Activated CD8-positive, alpha-beta T cell treated with anti-CD3 and anti-CD28 coated beads for 36 hours (primary cell): ENCODE results near the gene SLC16A4. TPM values are rescaled to one million over a fixed set of nuclear protein-coding genes. Genes with fewer than 3 reads are reported as not detected.
"Not testable (repeated sequence)": the region's sequence is repeated elsewhere in the genome, so short reads cannot be mapped to it uniquely, and the experiment has no call there.

Source experiments
- ATAC-seq: fragments of 200-7000 bp; cut with Tn5 transposase; one replicate; pipeline ENCODE4 v1.10.0; 2021; ENCODE audit warnings: mild to moderate bottlenecking, moderate library complexity
- CTCF ChIA-PET: fragments of 350-600 bp; sonication (Branson Sonifier 250); formaldehyde crosslinking; loops from one replicate; lab custom pipeline; 2021; ENCODE audit warnings: antibody characterized with exemption; lab: Charles Lee
- POLR2A ChIA-PET: fragments of 350-600 bp; sonication (Branson Sonifier 250); formaldehyde crosslinking; loops from one replicate; lab custom pipeline; 2021; ENCODE audit warnings: antibody characterized with exemption; lab: Charles Lee
- DNase-seq: peaks from one replicate; pipeline ENCODE4 v3.0.0-alpha.2; 2020
- H3K27ac Mint-ChIP-seq: one replicate; pipeline ENCODE4 v1.8.0; 2021; ENCODE audit warnings: mild to moderate bottlenecking, mixed read lengths
- H3K27me3 Mint-ChIP-seq: one replicate; pipeline ENCODE4 v1.8.0; 2021; ENCODE audit warnings: mixed read lengths
- H3K36me3 Mint-ChIP-seq: one replicate; pipeline ENCODE4 v1.8.0; 2021; ENCODE audit warnings: low read depth, mixed read lengths
- H3K4me1 Mint-ChIP-seq: one replicate; pipeline ENCODE4 v1.8.0; 2021; ENCODE audit warnings: low read depth, mixed read lengths
- H3K4me3 Mint-ChIP-seq: one replicate; pipeline ENCODE4 v1.8.0; 2021; ENCODE audit warnings: mild to moderate bottlenecking, moderate library complexity, mixed read lengths
- H3K9me3 Mint-ChIP-seq: one replicate; pipeline ENCODE4 v1.8.0; 2021; ENCODE audit warnings: mixed read lengths
- intact Hi-C: fragments of 100-400 bp; cut with micrococcal nuclease; formaldehyde crosslinking; loops from one replicate; pipeline ENCODE4 v1.10.0; 2022
- total RNA-seq, 2 experiments: library from RNA; stranded (reverse); gene quantifications; one replicate each; pipeline ENCODE4 v1.2.3, GENCODE V29; 2021
- TF ChIP-seq, protein P1 (sequence below): fragments of 200-600 bp; IDR thresholded peaks from one replicate; pipeline ENCODE4 v1.8.0; 2022; ENCODE audit warnings: antibody characterized with exemption, mild to moderate bottlenecking

Gene SLC16A4
- total RNA-seq = under 1 TPM; 0.27 to 0.51 TPM

DNA sequence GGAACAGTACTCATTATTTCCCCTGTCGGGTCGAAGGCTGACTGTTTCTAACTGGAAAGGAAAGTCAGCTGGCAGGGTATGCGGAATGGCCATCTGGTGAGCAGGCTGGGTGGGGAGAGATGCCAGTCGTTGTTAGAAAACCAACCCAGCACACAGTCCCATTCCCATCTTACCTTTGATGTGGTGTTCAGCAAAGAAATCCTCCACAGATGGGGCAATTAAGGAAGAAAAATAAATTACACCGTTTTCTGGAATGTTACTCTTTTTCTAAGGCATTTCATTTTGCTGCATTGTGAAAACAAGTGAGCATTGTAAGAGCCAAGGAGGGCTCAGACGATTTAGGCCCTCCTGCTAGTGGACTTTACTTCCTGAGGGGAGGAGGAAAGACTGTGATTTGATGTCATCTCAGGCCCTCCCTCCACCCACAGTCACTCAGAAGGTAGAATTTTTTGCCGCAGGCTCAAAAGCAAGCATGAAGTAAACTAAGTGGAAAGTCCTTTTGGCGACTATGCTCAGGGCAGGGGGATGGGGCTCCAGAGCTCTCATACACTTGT lies at the start of gene SLC16A4:
SLC16A4 (minus strand) TSS at position 335 of the 554 bp plus-strand sequence. CDS start 1,703 bp downstream, outside the sequence.
- no peak for ATAC-seq
- ChIA-PET CTCF (no interaction called here), POLR2A (interaction anchor here (1.0 kb wide), 1 partner anchor 42 kb away, joined by 3 read pairs; no protein-coding TSS in a partner anchor)
- H3K36me3 Mint-ChIP-seq = peaks cover 14% of the 10 kb centered on the region
- peaks cover 4% of the 10 kb centered on the region for H3K4me1 Mint-ChIP-seq
- H3K9me3 Mint-ChIP-seq = no peaks in the 10 kb centered on the region
- no peak within 1 kb of the TSS for H3K4me3 Mint-ChIP-seq
- TF ChIP-seq, protein P1, sequence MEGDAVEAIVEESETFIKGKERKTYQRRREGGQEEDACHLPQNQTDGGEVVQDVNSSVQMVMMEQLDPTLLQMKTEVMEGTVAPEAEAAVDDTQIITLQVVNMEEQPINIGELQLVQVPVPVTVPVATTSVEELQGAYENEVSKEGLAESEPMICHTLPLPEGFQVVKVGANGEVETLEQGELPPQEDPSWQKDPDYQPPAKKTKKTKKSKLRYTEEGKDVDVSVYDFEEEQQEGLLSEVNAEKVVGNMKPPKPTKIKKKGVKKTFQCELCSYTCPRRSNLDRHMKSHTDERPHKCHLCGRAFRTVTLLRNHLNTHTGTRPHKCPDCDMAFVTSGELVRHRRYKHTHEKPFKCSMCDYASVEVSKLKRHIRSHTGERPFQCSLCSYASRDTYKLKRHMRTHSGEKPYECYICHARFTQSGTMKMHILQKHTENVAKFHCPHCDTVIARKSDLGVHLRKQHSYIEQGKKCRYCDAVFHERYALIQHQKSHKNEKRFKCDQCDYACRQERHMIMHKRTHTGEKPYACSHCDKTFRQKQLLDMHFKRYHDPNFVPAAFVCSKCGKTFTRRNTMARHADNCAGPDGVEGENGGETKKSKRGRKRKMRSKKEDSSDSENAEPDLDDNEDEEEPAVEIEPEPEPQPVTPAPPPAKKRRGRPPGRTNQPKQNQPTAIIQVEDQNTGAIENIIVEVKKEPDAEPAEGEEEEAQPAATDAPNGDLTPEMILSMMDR = no peak
- intact Hi-C loops = no loop called here
- no peaks in the 10 kb centered on the region for H3K27me3 Mint-ChIP-seq
- DNase-seq = no peak
- no peak within 1 kb of the TSS for H3K27ac Mint-ChIP-seq

DNA sequence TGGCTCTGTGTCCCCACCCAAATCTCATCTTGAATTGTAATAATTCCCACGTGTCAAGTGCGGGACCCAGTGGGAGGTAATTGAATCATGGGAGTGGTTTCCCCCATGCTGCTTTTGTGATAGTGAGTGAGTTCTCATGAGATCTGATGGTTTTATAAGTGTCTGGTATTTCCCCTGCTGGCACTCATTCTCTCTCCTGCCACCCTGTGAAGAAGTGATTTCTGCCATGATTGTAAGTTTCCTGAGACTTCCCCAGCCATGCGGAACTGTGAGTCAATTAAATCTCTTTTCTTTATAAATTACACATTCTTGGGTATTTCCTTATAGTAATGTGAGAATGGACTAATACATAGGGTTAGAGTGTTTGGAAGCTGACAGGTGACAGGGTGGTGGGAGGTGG lies 49.0 kb upstream of the SLC16A4 start:
- DNase-seq, ATAC-seq, H3K9me3 Mint-ChIP-seq, H3K27ac Mint-ChIP-seq, H3K4me3 Mint-ChIP-seq, H3K4me1 Mint-ChIP-seq, H3K36me3 Mint-ChIP-seq, intact Hi-C loops, POLR2A ChIA-PET, H3K27me3 Mint-ChIP-seq: not testable (repeated sequence)
- CTCF ChIA-PET = interaction anchor here (1.2 to 1.7 kb wide), 2 partner anchors 20 to 26 kb away, joined by 3 read pairs; no protein-coding TSS in a partner anchor

DNA sequence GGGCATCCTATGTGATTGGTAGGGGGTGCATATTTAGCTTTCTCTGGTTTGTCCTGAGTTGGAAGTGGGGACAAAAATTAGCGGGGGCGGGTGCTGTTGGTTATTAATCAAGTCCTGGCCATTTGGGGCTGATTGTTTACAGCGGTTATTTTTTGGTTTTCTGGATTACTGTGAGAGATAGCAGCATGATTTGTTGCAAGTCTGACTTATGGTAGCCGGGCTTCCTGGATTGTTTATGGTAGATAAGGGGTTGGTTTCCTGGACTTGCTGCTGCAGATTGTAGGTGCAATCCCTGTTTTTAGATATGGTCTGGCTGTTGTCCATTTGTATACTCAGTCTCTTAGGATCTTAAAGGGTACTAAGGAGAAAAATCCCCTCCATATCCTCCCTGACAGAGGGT lies 48.1 kb upstream of the SLC16A4 start:
- no peaks in the 10 kb centered on the region for H3K4me1 Mint-ChIP-seq
- DNase-seq (no peak), ATAC-seq (no peak)
- intact Hi-C loops = no loop called here
- no peak overlapping the region for H3K27ac Mint-ChIP-seq
- H3K36me3 Mint-ChIP-seq = no peaks in the 10 kb centered on the region
- H3K9me3 Mint-ChIP-seq = no peaks in the 10 kb centered on the region
- TF ChIP-seq, protein P1 = no peak
- POLR2A ChIA-PET = interaction anchor here (1.2 kb wide), 1 partner anchor 15 kb away, joined by 6 read pairs; no protein-coding TSS in a partner anchor
- CTCF ChIA-PET = interaction anchor here (2.5 to 7.5 kb wide), 2 partner anchors 21 to 57 kb away, joined by 10 to 41 read pairs; no protein-coding TSS in a partner anchor
- H3K4me3 Mint-ChIP-seq = no peak overlapping the region
- peaks cover 2% of the 10 kb centered on the region for H3K27me3 Mint-ChIP-seq

DNA sequence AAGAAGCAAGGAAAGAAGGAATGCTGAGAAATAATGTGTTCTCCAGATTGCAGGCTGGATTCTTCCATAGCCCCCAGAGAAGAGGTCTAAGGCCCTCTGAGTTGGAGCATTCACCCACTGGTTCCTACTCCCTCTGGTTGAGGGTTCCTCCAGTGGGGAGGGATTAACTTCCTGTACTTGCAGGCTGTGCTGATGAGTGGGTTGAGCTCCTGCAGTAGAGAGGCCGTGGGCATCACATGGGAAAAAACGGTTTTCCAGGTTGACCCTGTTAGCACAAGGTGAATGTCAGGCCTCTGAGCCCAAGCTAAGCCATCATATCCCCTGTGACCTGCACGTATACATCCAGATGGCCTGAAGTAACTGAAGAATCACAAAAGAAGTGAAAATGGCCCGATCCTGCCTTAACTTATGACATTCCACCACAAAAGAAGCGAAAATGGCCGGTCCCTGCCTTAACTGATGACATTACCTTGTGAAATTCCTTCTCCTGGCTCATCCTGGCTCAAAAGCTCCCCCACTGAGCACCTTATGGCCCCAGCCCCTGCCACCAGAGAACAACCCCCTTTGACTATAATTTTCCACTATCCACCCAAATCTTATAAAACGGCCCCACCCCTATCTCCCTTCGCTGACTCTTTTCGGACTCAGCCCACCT lies 46.9 kb upstream of the SLC16A4 start:
- ChIA-PET POLR2A (interaction anchor here (0.9 to 1.4 kb wide), 2 partner anchors 9 to 15 kb away, joined by 3 read pairs; no protein-coding TSS in a partner anchor), CTCF (interaction anchor here (0.8 to 7.5 kb wide), 6 partner anchors 16 to 235 kb away, joined by 3 to 41 read pairs (median 4); partner anchors contain the start of gene KCNC4)
- H3K27ac Mint-ChIP-seq, intact Hi-C loops, H3K27me3 Mint-ChIP-seq, DNase-seq, H3K4me1 Mint-ChIP-seq, H3K36me3 Mint-ChIP-seq, H3K9me3 Mint-ChIP-seq, H3K4me3 Mint-ChIP-seq, ATAC-seq: not testable (repeated sequence)

DNA sequence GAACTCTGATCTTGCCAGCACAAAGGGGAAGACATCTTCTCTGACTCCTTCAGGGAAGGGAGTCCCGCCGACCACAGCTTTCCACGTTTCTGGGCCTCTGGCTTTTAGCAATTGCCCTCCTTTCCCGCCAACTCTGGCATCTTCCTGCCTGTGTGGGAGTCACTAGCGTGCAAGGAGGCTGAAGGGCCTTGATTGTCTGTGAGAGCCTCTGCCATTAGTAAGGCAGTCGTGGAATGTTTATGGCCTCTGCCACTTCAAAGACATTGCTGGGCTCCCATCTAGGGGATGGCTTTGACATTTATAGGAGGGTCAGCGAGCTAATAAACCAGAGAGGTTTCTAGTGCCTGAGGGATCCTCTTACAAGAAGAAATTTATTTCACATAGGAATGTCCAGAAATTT lies 45.8 kb upstream of the SLC16A4 start:
- Mint-ChIP-seq H3K27ac (no peak overlapping the region), H3K36me3 (no peaks in the 10 kb centered on the region), H3K4me1 (no peaks in the 10 kb centered on the region), H3K9me3 (no peaks in the 10 kb centered on the region), H3K27me3 (peaks cover 4% of the 10 kb centered on the region), H3K4me3 (no peak overlapping the region)
- POLR2A ChIA-PET = no interaction called here
- DNase-seq (no peak), ATAC-seq (no peak)
- intact Hi-C loops = no loop called here
- TF ChIP-seq, protein P1 = no peak
- CTCF ChIA-PET = interaction anchor here (0.8 to 7.5 kb wide), 9 partner anchors 10 to 240 kb away, joined by 3 to 41 read pairs (median 4); partner anchors contain the start of gene LAMTOR5

DNA sequence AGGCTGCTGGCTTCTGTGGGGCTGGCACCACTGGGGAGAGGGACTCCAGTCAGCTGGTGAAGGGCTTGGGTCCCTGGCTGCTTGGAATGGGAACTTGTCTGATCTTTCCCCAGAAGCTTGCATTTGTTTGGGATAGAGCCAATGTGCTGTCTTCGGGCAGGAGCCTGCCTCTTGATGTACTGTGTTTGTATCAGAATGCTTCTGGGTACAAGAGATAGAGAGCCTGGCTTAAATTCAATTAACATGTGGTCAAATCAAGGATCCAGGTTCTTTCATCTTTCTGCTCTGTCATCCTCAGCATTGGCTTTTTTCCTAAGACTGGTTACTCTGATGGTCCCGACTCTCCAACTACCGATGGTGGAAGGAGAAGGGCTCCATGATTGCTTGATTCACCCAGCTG lies 44.1 kb upstream of the SLC16A4 start:
- POLR2A ChIA-PET = no interaction called here
- TF ChIP-seq, protein P1 = no peak
- CTCF ChIA-PET = interaction anchor here (1.2 to 7.5 kb wide), 4 partner anchors 9 to 61 kb away, joined by 3 to 41 read pairs (median 7); no protein-coding TSS in a partner anchor
- H3K36me3 Mint-ChIP-seq = no peaks in the 10 kb centered on the region
- no peak overlapping the region for H3K4me3 Mint-ChIP-seq
- H3K4me1 Mint-ChIP-seq = no peaks in the 10 kb centered on the region
- intact Hi-C loops = no loop called here
- DNase-seq (no peak), ATAC-seq (no peak)
- no peak overlapping the region for H3K27ac Mint-ChIP-seq
- H3K27me3 Mint-ChIP-seq = peaks cover 6% of the 10 kb centered on the region
- H3K9me3 Mint-ChIP-seq = no peaks in the 10 kb centered on the region
